HG03025 (cell line): Measurements from ENCODE around the gene ZFPL1.
A peak's percentile ranks its signal among the peaks of the same experiment; 100 is the strongest.

ENCODE experiments used
- ATAC-seq: cut with Tn5 transposase; IDR thresholded peaks from one replicate; pipeline ENCODE4 v1.9.1; 2021; ENCODE audit warnings: mild to moderate bottlenecking, moderate library complexity; ENCODE audit not compliant: unreplicated experiment, low FRiP score

The ZFPL1 gene

GRCh38 chr11:65089621-65090020 is 5.6 kb downstream of the ZFPL1 start:
- no peak for ATAC-seq

DNA sequence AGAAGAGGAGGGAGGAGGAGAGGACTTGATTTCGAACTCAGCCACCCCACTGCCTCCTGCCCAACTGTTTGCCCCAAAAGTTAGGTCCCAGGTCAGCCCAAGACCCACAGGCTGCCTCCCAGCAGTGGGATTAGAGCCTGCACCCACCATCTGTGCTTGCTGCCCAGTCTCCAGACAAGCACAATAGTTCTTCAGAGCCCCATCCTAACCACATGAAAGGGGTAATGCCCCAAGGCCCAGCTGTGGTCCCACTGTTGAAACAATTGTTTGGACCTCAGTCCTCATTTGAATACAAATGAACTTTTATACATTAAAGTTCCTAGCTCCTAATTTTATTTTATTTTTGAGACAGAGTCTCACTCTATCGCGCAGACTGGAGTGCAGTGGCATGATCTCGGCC is 6.6 kb downstream of the ZFPL1 start:
- ATAC-seq: no peak

DNA sequence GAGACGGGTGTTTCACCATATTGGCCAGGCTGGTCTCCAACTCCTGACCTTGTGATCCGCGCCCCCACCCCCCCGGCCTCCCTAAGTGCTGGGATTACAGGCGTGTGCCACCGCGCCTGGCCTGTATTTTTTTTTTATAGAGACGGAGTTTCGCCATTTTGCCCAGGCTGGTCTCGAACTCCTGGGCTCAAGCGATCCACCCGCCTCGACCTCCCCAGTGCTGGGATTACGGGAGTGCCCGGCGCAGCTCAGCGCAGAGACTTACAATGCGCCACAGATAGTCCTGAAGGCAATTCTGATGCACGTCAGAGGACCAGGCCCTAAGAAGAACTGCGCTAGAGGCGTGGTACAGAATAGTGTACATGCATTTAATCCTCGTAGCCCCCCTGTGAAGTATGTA is 11.4 kb downstream of the ZFPL1 start:
- no peak for ATAC-seq

DNA sequence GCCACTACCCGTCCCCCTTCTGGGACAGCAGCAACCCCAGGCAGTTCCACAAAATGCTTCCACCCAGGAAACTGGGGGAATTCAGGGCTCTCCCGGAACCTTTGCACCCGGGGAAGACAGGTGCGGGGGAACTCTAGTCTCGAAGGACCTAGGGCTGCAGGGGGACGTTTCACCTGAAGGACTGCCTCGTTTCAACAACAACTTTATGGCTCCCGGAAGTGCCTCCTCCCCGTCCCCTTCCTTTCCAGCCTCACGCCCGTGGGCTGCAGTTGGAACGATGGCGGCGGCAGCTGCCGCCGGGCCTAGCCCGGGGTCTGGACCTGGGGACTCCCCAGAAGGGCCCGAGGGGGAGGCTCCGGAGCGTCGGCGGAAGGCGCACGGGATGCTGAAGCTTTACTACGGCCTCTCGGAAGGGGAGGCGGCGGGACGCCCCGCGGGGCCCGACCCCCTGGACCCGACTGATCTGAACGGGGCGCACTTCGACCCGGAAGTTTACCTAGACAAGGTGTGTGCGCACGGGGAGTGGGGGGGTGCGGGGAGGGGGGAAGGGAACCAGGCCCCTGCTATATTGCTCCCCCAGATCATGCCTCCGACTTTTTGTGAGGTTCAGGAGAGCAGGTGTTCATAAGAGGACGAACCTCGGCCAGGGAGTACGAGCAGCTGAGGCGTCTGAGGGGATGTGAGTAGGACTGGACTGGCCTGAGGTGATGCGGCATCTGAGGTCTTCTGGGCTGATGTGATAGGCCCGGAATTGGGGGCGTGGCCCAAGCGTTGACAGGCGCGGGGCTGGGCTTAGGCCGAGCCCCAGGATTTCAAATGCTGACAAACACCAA is 12.2 kb downstream of the ZFPL1 start, which contains the start of gene VPS51:
VPS51 (plus strand) TSS at position 241 of the 833 bp plus-strand sequence; CDS start at position 278, 37 bp downstream.
- peak; percentile 53 for ATAC-seq

GRCh38 chr11:65096926-65097325 is 12.9 kb downstream of the ZFPL1 start:
- no peak for ATAC-seq

DNA sequence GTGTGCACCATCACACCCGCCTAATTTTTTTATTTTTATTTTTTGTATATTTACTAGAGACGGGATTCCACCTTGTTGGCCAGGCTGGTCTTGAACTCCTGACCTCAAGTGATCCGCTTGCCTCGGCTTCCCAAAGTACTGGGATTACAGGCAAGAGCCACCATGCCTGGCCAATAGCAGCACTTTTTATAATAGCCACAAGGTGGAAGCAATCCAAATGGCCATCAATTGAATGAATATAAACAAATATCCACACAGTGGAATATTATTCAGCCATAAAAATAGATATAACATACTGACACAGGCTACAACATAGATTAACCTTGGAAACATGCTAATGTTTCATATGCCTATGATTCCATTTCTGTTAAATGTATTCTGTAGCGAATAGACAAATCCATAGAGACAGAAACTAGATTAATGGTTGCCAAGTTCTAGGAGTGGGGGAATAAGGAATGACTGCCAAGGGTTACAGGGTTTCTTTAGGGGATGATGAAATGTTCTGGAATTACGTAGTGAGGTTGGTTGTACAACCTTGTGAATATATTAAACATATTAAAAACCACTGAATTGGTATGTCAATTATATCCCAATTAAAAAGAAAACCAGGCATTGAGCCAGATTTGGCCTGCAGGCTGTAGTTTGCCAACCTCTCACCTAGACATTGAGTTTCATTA is 16.8 kb downstream of the ZFPL1 start:
- no peak for ATAC-seq

GRCh38 chr11:65102142-65103095 is 18.4 kb downstream of the ZFPL1 start:
- no peak for ATAC-seq

DNA sequence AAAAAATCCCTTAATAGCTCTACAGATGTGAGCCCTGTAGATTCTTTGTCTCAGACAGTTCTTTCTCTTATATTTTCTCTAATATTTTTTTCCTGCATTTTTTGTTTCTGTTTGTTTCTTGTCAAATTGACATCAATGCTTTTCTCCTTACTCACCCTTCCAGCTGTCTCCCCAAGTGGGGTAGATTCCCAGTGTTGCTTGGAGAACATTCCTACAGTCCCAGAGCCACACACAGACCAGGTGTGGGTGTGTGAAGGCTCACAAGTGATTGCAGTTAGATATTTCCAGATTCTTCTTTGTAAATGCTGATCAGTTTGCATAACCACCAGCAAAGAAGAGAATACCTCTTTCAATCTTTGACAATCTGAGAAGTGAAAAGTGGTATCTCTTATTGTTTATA is 19.5 kb downstream of the ZFPL1 start:
- no peak for ATAC-seq

DNA sequence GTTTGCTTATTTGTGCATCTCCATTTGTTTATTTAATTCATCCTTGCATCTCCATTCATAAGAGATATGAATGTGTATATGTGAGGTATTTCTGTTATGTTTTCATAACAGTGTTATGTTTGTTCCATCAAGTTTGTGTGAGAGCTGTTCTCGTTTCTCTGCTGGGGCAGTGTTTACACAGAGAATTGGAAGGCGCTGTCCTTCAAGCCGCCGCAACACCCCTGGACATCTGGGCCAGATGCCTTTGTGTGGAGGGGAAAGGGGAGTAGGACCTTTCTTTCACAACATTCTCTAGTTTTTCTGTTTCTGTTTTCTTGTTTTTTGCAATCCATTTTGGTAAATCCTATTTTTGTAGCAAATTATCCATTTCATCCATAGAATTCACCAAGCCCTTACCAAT is 20.6 kb downstream of the ZFPL1 start:
- no peak for ATAC-seq

DNA sequence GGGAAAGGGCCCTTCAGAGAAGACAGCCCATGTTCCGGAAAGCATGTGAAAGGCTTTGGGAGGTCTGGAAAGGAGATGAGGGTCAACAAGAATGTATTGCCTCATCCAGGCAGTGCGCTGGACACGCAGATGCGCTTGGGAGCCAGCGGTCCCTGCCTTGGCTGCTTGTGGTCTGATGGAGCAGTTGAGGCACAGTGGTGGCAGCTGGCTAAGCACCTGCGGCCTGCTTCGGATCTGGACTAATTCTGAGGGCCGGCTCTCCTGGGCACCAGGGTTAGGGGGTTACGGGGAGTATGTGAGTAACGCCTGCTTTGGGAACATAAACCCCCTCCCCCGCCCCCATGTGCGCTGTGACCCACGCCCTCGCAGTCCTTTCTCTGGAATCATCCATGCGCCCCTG is 23.1 kb downstream of the ZFPL1 start:
- no peak for ATAC-seq

DNA sequence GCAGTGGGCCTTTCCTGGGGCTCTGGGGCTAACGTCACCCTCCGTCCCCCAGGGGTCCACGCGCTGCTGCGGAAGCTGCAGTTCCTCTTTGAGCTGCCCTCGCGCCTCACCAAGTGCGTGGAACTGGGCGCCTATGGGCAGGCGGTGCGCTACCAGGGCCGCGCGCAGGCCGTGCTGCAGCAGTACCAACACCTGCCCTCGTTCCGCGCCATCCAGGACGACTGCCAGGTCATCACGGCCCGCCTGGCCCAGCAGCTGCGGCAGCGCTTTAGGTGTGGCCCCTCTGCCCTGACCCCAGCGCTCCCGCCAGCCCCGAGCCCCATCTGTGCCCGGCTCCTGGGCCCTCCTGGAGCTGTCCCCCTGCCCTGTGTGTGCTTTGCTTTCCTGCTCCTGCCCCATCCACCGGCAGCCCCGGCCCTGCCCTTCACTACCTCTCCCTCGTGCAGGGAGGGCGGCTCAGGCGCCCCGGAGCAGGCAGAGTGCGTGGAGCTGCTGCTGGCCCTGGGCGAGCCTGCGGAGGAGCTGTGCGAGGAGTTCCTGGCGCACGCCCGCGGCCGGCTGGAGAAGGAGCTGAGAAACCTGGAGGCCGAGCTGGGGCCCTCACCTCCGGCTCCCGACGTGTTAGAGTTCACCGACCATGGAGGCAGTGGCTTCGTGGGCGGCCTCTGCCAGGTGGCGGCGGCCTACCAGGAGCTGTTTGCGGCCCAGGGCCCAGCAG is 23.9 kb downstream of the ZFPL1 start:
- no peak for ATAC-seq

GRCh38 chr11:65108469-65109123 is 24.6 kb downstream of the ZFPL1 start:
- no peak for ATAC-seq

DNA sequence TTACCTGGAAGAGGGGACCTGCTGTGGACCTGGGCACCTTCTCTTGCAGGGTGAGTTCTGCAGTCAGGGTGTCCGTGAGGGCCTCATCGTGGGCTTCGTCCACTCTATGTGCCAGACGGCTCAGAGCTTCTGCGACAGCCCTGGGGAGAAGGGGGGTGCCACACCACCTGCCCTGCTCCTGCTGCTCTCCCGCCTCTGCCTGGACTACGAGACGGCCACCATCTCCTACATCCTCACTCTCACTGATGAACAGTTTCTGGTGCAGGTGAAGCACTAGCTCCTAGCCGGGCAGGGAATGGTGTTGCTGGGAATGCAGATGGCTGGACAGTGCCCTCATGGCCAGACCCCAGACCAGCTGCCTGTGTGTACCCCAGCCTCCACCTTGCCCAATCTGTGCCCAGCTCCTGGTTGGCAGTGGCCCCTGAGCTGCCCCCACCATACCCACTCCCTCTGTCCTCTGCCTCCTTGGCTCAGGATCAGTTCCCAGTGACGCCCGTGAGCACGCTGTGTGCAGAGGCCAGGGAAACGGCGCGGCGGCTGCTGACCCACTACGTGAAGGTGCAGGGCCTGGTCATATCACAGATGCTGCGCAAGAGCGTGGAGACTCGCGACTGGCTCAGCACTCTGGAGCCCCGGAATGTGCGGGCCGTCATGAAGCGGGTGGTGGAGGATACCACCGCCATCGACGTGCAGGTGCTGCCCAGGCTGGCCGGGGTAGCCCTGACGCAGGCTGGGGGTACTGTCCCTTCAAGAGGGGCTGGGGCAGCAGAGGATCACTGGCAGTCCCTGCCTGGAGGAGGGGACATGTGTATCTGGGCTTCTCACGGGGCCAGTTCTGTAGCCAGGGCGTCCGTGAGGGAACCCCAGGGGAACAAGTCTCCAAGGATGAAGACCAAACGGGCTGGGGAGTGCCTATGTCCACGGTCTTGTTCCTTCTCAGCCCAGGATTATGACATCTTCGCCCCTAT is 25.5 kb downstream of the ZFPL1 start:
- ATAC-seq: no peak

- no peak for ATAC-seq
Observed at GRCh38 chr11:65110354-65110861, 26.4 kb downstream of the ZFPL1 start.

GRCh38 chr11:65111159-65111743 is 27.2 kb downstream of the ZFPL1 start:
- no peak for ATAC-seq

DNA sequence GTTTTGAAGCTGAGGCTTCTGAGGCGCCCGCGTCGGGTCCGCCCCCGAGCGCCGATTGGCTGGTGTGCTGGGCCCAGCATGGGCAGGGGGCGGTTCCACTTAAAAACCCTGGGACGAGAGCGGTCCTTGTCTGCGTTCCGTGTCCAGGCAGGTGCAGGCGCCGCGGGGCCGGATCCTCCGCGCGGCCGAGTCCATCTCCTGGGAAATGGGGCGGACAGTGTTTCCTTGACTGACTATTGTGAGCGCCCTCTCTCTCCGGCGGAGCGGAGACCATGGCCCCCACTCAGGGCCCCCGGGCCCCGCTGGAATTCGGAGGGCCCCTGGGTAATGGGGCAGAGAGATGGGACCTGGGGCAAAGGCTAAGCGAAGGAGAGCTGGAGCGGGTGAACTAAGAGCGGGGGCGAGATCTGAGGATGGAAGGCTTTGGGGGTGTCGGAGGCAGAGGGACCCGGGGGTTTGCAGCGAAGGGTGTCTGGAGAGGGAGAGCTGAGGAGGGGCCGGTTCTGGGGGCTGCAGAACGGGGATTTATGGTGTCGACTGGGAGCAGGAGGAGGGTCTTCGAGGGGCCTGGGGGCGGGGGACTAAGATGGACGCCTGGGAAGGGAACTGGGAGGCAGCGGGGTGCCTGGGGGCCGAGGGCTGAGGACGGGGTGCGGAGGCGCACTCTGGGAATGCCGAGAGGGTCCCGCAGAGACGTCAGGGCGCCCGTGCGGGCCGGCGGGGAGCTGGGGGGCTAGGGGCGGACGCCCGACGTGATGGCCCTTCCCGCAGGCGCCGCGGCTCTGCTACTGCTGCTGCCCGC is 27.9 kb downstream of the ZFPL1 start, which contains the start of gene TM7SF2:
TM7SF2 (plus strand) TSS at position 129 of the 802 bp plus-strand sequence; CDS start at position 273, 144 bp downstream.
- peak; percentile 59 for ATAC-seq
